DND-41 (cell line): ENCODE data around the gene FBF1.

Experiments used
- CTCF ChIP-seq: IDR thresholded peaks from 2 replicates; pipeline ENCODE4 v1.5.1; 2012; ENCODE audit warnings: borderline replicate concordance, low read length, moderate library complexity, mild to moderate bottlenecking; ENCODE audit not compliant: poor library complexity, severe bottlenecking; ENCODE audit errors: extremely low read depth
- EZH2 ChIP-seq: IDR thresholded peaks from 3 replicates; pipeline ENCODE4 v1.6.1; 2012; ENCODE audit warnings: borderline replicate concordance, low read depth, mild to moderate bottlenecking, moderate library complexity, low read length, inconsistent platforms; ENCODE audit not compliant: severe bottlenecking

GRCh38 chr17:75874323-75875181, 66.3 kb downstream of the FBF1 start:
- no peak for TF ChIP-seq CTCF
- no peak for TF ChIP-seq EZH2
